HCT116 (cell line): ENCODE data around the gene DICER1.

Experiments
- CEBPB ChIP-seq: IDR thresholded peaks from 2 replicates; pipeline ENCODE4 v1.6.1; 2012; ENCODE audit warnings: low read depth
- EZH2 ChIP-seq: fragments of 200-600 bp; sonication (generic); IDR thresholded peaks from 2 replicates; pipeline ENCODE4 v1.6.1; 2017; ENCODE audit warnings: antibody characterized with exemption, mixed run types
- EZH2phosphoT487 ChIP-seq: fragments of 200-600 bp; IDR thresholded peaks from 2 replicates; pipeline ENCODE4 v1.6.1; 2018; ENCODE audit warnings: antibody characterized with exemption, borderline replicate concordance
- JUND ChIP-seq: IDR thresholded peaks from 2 replicates; pipeline ENCODE4 v1.6.1; 2012
- POLR2A ChIP-seq: IDR thresholded peaks from 2 replicates; pipeline ENCODE4 v1.7.0; 2011; ENCODE audit warnings: borderline replicate concordance; ENCODE audit not compliant: insufficient read depth, insufficient read length; ENCODE audit errors: extremely low read depth
- POLR2AphosphoS5 ChIP-seq: IDR thresholded peaks from 2 replicates; pipeline ENCODE4 v1.6.1; 2011; ENCODE audit warnings: mild to moderate bottlenecking, low read depth, low read length, moderate library complexity
- RAD21 ChIP-seq: IDR thresholded peaks from 2 replicates; pipeline ENCODE4 v1.6.1; 2012; ENCODE audit warnings: low read depth, mild to moderate bottlenecking
- SRF ChIP-seq: IDR thresholded peaks from 2 replicates; pipeline ENCODE4 v1.6.1; 2012; ENCODE audit warnings: low read depth
- TCF7L2 ChIP-seq: IDR thresholded peaks from 2 replicates; pipeline ENCODE4 v1.7.0; 2011; ENCODE audit warnings: borderline replicate concordance, inconsistent platforms; ENCODE audit not compliant: insufficient read depth, insufficient read length; ENCODE audit errors: extremely low read depth
- TF ChIP-seq, protein P1 (sequence below), 3 experiments: fragments of 200-600 bp in 1 of 3; sonication (generic) in 1 of 3; IDR thresholded peaks in 2 of 3; conservative IDR thresholded peaks in 1 of 3; 2 replicates each; pipeline ENCODE4 v1.5.1; 2012 to 2017; ENCODE audit warnings: low read depth in 2 of 3, low read length in 2 of 3, antibody characterized with exemption in 1 of 3, borderline replicate concordance in 1 of 3, control low read depth in 1 of 3, mild to moderate bottlenecking in 1 of 3, mixed read lengths in 1 of 3, mixed run types in 1 of 3, moderate library complexity in 1 of 3; ENCODE audit not compliant: insufficient read depth in 1 of 3

DNA sequence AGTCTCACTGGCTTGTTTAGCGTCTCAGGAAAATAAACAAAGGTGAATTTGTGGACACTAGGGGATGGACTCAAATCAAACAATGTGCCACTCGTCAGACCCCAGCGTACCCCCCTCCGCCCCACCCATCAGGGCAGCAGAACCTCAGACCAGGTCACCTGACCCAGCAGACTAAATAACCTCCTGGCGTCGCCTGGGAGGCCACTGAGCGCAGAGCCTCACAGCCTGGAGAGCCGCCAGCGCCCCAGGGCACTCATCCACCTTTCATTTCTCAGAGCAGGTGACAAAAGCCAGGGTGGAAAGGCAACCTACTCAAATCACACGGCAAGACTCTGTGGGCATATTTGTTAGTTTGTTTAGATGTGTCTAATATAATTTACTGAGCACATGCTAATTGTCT is 100.9 kb downstream of the DICER1 start:
- no peak for TF ChIP-seq EZH2
- TF ChIP-seq, protein P1, sequence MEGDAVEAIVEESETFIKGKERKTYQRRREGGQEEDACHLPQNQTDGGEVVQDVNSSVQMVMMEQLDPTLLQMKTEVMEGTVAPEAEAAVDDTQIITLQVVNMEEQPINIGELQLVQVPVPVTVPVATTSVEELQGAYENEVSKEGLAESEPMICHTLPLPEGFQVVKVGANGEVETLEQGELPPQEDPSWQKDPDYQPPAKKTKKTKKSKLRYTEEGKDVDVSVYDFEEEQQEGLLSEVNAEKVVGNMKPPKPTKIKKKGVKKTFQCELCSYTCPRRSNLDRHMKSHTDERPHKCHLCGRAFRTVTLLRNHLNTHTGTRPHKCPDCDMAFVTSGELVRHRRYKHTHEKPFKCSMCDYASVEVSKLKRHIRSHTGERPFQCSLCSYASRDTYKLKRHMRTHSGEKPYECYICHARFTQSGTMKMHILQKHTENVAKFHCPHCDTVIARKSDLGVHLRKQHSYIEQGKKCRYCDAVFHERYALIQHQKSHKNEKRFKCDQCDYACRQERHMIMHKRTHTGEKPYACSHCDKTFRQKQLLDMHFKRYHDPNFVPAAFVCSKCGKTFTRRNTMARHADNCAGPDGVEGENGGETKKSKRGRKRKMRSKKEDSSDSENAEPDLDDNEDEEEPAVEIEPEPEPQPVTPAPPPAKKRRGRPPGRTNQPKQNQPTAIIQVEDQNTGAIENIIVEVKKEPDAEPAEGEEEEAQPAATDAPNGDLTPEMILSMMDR (IDR thresholded peaks at IDR 0.05 in 2 of 3, conservative IDR thresholded peaks at IDR 0.05 in 1 of 3; ENCODE audit: borderline replicate concordance in 1 of 3, insufficient read depth in 1 of 3, low read depth in 2 of 3, low read length in 2 of 3) = no peak
- TF ChIP-seq SRF = no peak
- TF ChIP-seq POLR2A = no peak
- TF ChIP-seq RAD21 = no peak
- no peak for TF ChIP-seq TCF7L2
- TF ChIP-seq POLR2AphosphoS5 = no peak
- no peak for TF ChIP-seq EZH2phosphoT487
- TF ChIP-seq CEBPB = no peak
- no peak for TF ChIP-seq JUND
